GM12878 (cell line): ENCODE results near the gene PIPOX.

Experiments used
- CHD4 ChIP-seq: fragments of 200-600 bp; sonication (generic); IDR thresholded peaks from 2 replicates; pipeline ENCODE4 v1.6.1; 2016; ENCODE audit warnings: mild to moderate bottlenecking
- CREB1 ChIP-seq: IDR thresholded peaks from 2 replicates; pipeline ENCODE4 v1.6.1; 2012; ENCODE audit warnings: low read depth, mild to moderate bottlenecking, inconsistent platforms
- CTCF ChIP-seq, 3 experiments: IDR thresholded peaks in 2 of 3; conservative IDR thresholded peaks in 1 of 3; 2 replicates each; pipeline ENCODE4 v1.5.1; 2011; ENCODE audit warnings: low read depth in 3 of 3, low read length in 3 of 3, mild to moderate bottlenecking in 3 of 3, control low read depth in 2 of 3, moderate library complexity in 2 of 3, inconsistent platforms in 1 of 3, mixed read lengths in 1 of 3; ENCODE audit not compliant: control insufficient read depth in 2 of 3, insufficient read depth in 1 of 3; ENCODE audit errors: extremely low read depth in 1 of 3
- DPF2 ChIP-seq: fragments of 450-650 bp; IDR thresholded peaks from 2 replicates; pipeline ENCODE4 v1.6.1; 2017; ENCODE audit warnings: mild to moderate bottlenecking
- EP300 ChIP-seq, 2 experiments: fragments of 150-350 bp in 1 of 2; IDR thresholded peaks; 2 replicates each; pipeline ENCODE4 v1.6.1; 2011 to 2012; ENCODE audit warnings: low read depth in 2 of 2, low read length in 2 of 2, borderline replicate concordance in 1 of 2, improper control_type of control experiment in 1 of 2, inconsistent platforms in 1 of 2; ENCODE audit not compliant: control insufficient read depth in 1 of 2
- IRF3 ChIP-seq: fragments of 450-650 bp; IDR thresholded peaks from 2 replicates; pipeline ENCODE4 v1.6.1; 2014; ENCODE audit warnings: mild to moderate bottlenecking
- JUNB ChIP-seq: IDR thresholded peaks from 2 replicates; pipeline ENCODE4 v1.6.1; 2016; ENCODE audit warnings: antibody characterized with exemption, mild to moderate bottlenecking
- KAT2A ChIP-seq: conservative IDR thresholded peaks from 2 replicates; pipeline ENCODE4 v1.6.1; 2011; ENCODE audit warnings: low read depth, low read length; ENCODE audit not compliant: control insufficient read depth
- PAX8 ChIP-seq: fragments of 450-650 bp; IDR thresholded peaks from 2 replicates; pipeline ENCODE4 v1.6.1; 2017; ENCODE audit warnings: mild to moderate bottlenecking, moderate library complexity
- RCOR1 ChIP-seq: conservative IDR thresholded peaks from 2 replicates; pipeline ENCODE4 v1.6.1; 2012; ENCODE audit warnings: low read depth, low read length, improper control_type of control experiment
- REST ChIP-seq: IDR thresholded peaks from 2 replicates; pipeline ENCODE4 v1.6.1; 2012; ENCODE audit warnings: mild to moderate bottlenecking, low read depth, low read length
- ZBTB33 ChIP-seq: fragments of 450-650 bp; IDR thresholded peaks from 2 replicates; pipeline ENCODE4 v1.6.1; 2017; ENCODE audit warnings: mild to moderate bottlenecking
- ZSCAN29 ChIP-seq: fragments of 450-650 bp; IDR thresholded peaks from 2 replicates; pipeline ENCODE4 v1.6.1; 2017; ENCODE audit warnings: mild to moderate bottlenecking, moderate library complexity

- TF ChIP-seq CTCF (IDR thresholded peaks at IDR 0.05 in 2 of 3, conservative IDR thresholded peaks at IDR 0.05 in 1 of 3; ENCODE audit: control insufficient read depth in 2 of 3, extremely low read depth in 1 of 3, insufficient read depth in 1 of 3, low read depth in 3 of 3, low read length in 3 of 3) (no peak), ZSCAN29 (no peak), KAT2A (no peak), RCOR1 (no peak), REST (no peak), DPF2 (no peak), JUNB (no peak), CREB1 (no peak), CHD4 (no peak), PAX8 (no peak), ZBTB33 (no peak), IRF3 (no peak), EP300 (IDR thresholded peaks at IDR 0.05; ENCODE audit: borderline replicate concordance in 1 of 2, control insufficient read depth in 1 of 2, low read depth in 2 of 2, low read length in 2 of 2) (no peak)
These were observed 46.7 kb downstream of the PIPOX start for GRCh38 chr17:29089601-29090044.
